ENCODE results near the gene MRM1.

Gene MRM1

DNA sequence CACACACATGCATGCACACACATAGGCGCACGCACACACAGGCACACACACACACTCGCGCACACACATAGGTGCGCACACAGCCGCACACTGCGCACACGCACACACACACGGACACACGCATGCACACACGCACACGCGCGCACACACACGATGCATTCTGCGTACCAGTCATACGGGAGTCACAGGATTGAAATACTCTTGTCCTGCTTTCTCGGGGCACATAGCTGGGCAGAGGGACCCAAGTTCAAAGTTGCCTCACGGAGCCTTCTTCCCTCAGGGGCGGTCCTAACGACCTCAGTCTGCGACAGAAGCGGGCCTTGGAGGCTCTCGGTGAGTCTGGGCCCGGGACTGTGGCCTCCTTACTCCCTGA is 56.0 kb downstream of the MRM1 start:
- DNase-seq (ENCODE audit: insufficient read length, low spot score) = no peak
- no peak for TF ChIP-seq POLR2A (IDR thresholded peaks at IDR 0.05; ENCODE audit: low read depth, low read length)
- no peak for FAIRE-seq

DNA sequence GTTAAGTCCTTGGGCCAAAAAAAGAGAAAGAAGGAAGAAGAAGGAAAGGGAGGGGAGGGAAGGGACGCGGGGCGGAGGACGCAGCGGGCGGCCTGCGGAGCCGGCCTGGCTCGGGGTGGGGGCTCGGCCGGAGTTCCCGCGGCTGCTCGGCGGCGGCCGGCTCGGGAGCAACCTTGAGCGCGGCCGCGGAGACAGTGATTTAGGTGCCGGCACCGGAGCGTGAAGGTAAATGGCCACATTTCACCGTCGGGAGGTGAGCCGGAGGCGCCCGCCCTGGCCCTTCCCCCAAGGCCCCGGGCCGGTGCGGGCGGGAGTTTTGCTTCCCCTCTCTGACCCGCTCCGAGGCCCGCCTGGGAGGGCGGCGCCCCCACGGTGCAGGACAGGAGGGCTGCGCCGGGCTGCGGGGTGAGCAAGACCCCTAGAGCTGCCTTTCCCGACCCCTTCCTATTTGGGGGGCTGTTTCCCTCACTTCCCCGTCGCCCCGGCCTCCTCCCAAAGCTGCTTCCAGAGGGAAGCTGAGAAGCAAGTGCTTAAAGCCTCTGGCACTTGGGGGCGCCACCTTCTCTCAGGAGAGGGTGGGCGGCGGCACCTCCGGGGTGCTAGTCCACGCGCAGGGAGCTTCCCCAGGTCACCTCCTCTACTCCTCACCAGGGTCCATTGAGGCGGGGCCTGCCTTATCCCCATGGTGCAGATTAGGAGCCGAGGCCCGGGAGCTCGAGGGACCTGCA is 56.5 kb downstream of the MRM1 start:
- DNase-seq (ENCODE audit: insufficient read length, low spot score) (no peak), FAIRE-seq (no peak)
- TF ChIP-seq POLR2A (IDR thresholded peaks at IDR 0.05; ENCODE audit: low read depth, low read length) = no peak

Measured in H54 (cell line).